Measurements from ENCODE around the gene RTP4.
"Not testable (repeated sequence)": the region's sequence is repeated elsewhere in the genome, so short reads cannot be mapped to it uniquely, and the experiment has no call there.

The RTP4 gene

GRCh38 chr3:187370051-187370450, 1.9 kb downstream of the RTP4 start:
- DNase-seq (ENCODE audit: low spot score), result no peak

GRCh38 chr3:187375581-187375980, 7.4 kb downstream of the RTP4 start:
- no peak for DNase-seq (ENCODE audit: low spot score)

DNA sequence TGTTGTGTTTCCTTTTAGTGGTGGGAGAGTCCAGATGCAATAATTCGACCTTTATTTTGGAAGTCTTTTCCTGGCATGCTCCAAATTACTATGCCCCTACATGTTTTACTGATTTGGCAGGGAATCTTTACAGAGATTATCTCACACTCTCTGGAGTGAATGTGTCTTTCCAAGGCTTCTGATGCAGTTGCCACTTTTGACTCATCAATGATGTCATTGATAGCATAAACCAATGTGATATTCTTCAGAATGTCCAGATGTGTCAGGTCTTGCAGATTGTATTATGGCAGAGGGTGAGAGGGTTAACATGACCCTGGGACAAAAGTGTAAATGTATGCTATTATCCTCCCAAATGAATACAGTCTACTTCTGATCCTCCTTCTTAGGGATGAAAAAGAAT, 9.7 kb downstream of the RTP4 start:
- DNase-seq (ENCODE audit: low spot score), result no peak

GRCh38 chr3:187382609-187383151, 14.5 kb downstream of the RTP4 start:
- DNase-seq (ENCODE audit: low spot score), result no peak

DNA sequence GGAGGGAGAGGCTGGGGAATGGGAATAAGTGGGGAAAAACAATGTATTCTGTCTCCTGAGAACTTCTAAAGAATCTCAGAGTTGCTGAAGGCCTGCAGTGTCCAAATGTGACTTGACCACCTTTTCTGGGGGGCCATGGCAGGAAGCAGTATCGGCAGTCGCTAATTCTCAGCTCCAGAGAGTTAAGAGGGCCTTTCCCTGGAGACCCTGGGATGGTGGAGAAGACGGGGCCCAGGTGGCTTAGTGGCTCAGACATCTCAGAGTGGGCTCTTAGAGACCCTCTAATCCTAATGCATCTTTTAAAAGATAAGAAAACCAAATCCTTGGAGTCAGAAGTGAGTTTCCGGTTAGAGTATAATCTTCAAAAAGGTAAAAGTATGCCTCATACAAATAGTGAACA, 15.1 kb downstream of the RTP4 start:
- DNase-seq (ENCODE audit: low spot score), result no peak

DNA sequence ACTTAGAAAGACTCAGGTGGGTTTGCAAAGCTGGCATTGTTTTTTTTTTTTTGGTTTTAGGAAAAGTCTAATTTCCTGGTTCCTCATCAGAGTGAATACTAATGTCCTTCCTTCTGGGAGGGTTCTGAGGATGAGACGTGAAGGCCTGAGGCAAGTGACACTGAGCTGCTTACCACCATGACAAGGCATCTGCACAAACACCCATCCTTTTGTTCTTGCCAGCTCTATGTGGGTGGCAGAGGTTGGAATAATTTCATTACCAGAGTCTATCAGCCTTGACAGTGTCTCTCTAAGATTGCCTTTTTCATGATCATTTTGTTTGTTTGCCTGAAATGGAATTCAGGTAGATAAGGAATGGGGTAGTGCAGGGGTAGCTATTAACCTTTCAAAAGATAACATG, 17.1 kb downstream of the RTP4 start:
- DNase-seq (ENCODE audit: low spot score), result no peak

DNA sequence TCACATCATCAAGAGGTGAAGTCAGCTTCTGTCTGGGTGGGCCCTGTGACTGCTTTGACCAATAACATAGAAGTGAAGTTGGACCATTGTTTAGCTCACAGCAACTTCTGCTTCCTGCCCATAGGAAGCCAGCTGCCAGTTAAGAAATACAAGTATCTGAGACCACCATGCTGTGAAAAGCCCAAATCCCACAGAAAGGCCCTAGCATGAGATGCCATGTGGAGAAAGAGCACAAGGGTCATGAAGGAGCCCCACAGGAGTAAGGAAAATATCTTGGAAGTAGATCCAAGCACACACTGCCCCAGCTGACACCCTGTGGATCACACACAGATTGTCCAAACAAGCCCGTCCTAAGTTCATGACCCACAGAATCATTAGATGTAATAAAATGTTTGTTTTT, 28.5 kb downstream of the RTP4 start:
- no peak for DNase-seq (ENCODE audit: low spot score)

GRCh38 chr3:187398955-187399354, 30.8 kb downstream of the RTP4 start:
- no peak for DNase-seq (ENCODE audit: low spot score)

GRCh38 chr3:187400756-187401155, 32.6 kb downstream of the RTP4 start:
- DNase-seq (ENCODE audit: low spot score), result no peak

DNA sequence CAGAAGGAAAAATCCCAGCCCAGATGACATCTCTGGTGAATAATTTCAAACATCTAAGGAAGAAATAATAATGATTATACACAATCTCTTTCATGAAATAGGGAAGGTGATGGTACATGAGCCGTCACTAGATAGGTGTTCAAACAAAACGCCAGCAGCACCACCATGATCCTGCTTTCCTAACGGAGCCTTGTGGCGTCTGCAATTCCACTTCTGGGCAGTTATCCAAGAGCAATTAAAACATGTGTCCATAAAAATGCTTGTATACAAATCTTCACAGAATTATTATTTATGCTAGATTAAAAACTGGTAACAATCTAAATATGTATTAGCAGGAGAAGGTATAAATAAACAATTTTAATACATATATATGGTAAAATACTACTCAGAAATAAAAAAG, 33.7 kb downstream of the RTP4 start:
- no peak for DNase-seq (ENCODE audit: low spot score)

DNA sequence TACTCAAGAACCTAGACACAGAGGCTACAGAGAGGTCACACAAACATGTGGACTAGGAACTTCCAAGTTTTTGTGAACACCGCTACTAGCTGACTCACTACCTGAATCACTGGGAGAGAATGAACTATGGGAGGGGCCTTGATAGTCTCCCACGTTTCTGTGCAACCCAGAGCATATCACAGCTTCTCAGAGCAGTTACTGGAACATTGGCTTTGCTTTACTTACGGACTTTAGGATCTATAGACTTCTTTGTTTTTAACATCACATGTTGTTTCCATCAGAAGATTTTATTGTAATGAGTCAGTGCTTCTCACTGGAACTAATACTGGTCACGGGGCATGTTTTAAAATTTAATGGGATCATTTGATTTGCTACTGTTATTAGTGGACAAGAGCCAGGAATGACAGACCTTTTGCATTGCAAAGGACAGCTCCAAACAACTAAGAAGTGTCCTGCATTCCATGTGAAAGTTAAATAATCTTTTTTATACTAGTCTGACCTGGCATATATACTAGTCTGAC, 35.6 kb downstream of the RTP4 start:
- DNase-seq (ENCODE audit: low spot score), result no peak

GRCh38 chr3:187406927-187407326, 38.7 kb downstream of the RTP4 start:
- no peak for DNase-seq (ENCODE audit: low spot score)

DNA sequence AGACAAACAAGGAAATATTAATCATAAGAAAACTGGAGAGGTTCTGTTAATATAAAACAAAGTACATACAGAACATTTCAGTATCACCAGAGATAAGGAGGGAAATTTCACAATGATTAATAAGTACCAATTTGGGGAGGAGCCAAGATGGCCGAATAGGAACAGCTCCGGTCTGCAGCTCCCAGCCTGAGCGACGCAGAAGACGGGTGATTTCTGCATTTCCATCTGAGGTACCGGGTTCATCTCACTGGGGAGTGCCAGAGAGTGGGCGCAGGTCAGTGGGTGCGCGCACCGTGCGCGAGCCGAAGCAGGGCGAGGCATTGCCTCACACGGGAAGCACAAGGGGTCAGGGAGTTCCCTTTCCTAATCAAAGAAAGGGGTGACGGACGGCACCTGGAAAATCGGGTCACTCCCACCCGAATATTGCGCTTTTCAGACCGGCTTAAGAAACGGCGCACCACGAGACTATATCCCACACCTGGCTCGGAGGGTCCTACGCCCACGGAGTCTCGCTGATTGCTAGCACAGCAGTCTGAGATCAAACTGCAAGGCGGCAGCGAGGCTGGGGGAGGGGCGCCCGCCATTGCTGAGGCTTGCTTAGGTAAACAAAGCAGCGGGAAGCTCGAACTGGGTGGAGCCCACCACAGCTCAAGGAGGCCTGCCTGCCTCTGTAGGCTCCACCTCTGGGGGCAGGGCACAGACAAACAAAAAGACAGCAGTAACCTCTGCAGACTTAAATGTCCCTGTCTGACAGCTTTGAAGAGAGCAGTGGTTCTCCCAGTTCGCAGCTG, 44.0 kb downstream of the RTP4 start:
- not testable (repeated sequence) for DNase-seq (ENCODE audit: low spot score)
